Endothelial cell of umbilical vein (primary cell): ENCODE results near the gene RBM15B. TPM values are rescaled to one million over a fixed set of nuclear protein-coding genes. Genes with fewer than 3 reads are reported as not detected.

Experiments
- BruUV-seq: library from RNA; stranded (reverse); fragments of 400-500 nt; replicated peaks from 2 replicates; lab custom pipeline; 2021; lab: Mats Ljungman, UMichigan
- CTCF ChIA-PET: fragments of 300-600, 350-600 bp; sonication (Branson Sonifier 250); formaldehyde crosslinking; loops from one replicate; lab custom pipeline; 2021; ENCODE audit warnings: antibody characterized with exemption, inconsistent platforms; lab: Charles Lee
- POLR2A ChIA-PET: fragments of 300-600, 350-600 bp; sonication (Branson Sonifier 250); formaldehyde crosslinking; loops from one replicate; lab custom pipeline; 2021; ENCODE audit warnings: antibody characterized with exemption, inconsistent platforms; lab: Charles Lee
- DNase-seq: peaks from one replicate; pipeline ENCODE4 v3.0.0-alpha.2; 2011; ENCODE audit warnings: low read depth, low spot score
- FAIRE-seq: peaks from 2 replicates; lab custom pipeline; 2011; peaks lifted over from hg19 to GRCh38; lab: Jason Lieb, UNC
- H2AFZ ChIP-seq: 2 replicates; pipeline ENCODE4 v1.6.0; 2012; ENCODE audit warnings: low read depth, low read length, control low read depth, inconsistent platforms
- H3K27ac ChIP-seq: 2 replicates; pipeline ENCODE4 v1.5.1; 2011; ENCODE audit warnings: low read depth, mild to moderate bottlenecking, control low read depth, low read length, moderate library complexity; ENCODE audit not compliant: insufficient read depth
- H3K27me3 ChIP-seq, 2 experiments: 2 replicates each; pipeline versions ENCODE4 v1.6.0 to v1.6.1; 2011; ENCODE audit warnings: low read length in 2 of 2, mixed read lengths in 1 of 2; ENCODE audit not compliant: control insufficient read depth in 2 of 2, insufficient read depth in 2 of 2
- H3K36me3 ChIP-seq, 2 experiments: 2 replicates in 1 of 2; 3 replicates in 1 of 2; pipeline ENCODE4 v1.5.1; 2011; ENCODE audit warnings: low read length in 2 of 2, mild to moderate bottlenecking in 1 of 2, moderate library complexity in 1 of 2; ENCODE audit not compliant: control insufficient read depth in 2 of 2, insufficient read depth in 2 of 2; ENCODE audit errors: extremely low read depth in 1 of 2
- H3K4me1 ChIP-seq: 3 replicates; pipeline ENCODE4 v1.5.1; 2011; ENCODE audit warnings: mild to moderate bottlenecking, low read length; ENCODE audit not compliant: control insufficient read depth, insufficient read depth; ENCODE audit errors: extremely low read depth
- H3K4me2 ChIP-seq: 2 replicates; pipeline ENCODE4 v1.6.1; 2011; ENCODE audit warnings: low read length, control low read depth, mixed read lengths; ENCODE audit not compliant: insufficient read depth
- H3K4me3 ChIP-seq, 3 experiments: fragments of 200-600 bp in 1 of 3; sonication (generic), shearing (Covaris generic) in 1 of 3; replicated peaks in 1 of 3; 2 replicates each; pipeline ENCODE4 v1.5.1; 2011 to 2016; ENCODE audit warnings: control low read depth in 3 of 3, low read length in 3 of 3, mild to moderate bottlenecking in 2 of 3, inconsistent platforms in 1 of 3, low read depth in 1 of 3, moderate library complexity in 1 of 3; ENCODE audit not compliant: insufficient read depth in 1 of 3
- H3K79me2 ChIP-seq: 2 replicates; pipeline ENCODE4 v1.6.0; 2012; ENCODE audit warnings: low read length, inconsistent platforms; ENCODE audit not compliant: control insufficient read depth, insufficient read depth
- H3K9ac ChIP-seq: replicated peaks from 2 replicates; pipeline ENCODE3; 2011; ENCODE audit warnings: low read length, control low read depth; ENCODE audit not compliant: insufficient read depth; ENCODE audit errors: extremely low read depth
- H3K9me1 ChIP-seq: replicated peaks from 3 replicates; pipeline ENCODE4 v1.6.0; 2011; ENCODE audit warnings: mild to moderate bottlenecking, low read length; ENCODE audit not compliant: control insufficient read depth, insufficient read depth; ENCODE audit errors: extremely low read depth
- H3K9me3 ChIP-seq: replicated peaks from 2 replicates; pipeline ENCODE4 v1.5.1; 2012; ENCODE audit warnings: low read length, inconsistent platforms; ENCODE audit not compliant: control insufficient read depth, insufficient read depth
- H4K20me1 ChIP-seq: replicated peaks from 2 replicates; pipeline ENCODE3; 2011; ENCODE audit warnings: mild to moderate bottlenecking, low read length; ENCODE audit not compliant: control insufficient read depth, insufficient read depth; ENCODE audit errors: extremely low read depth
- EZH2 ChIP-seq: IDR thresholded peaks from 2 replicates; pipeline ENCODE4 v1.6.1; 2012; ENCODE audit warnings: borderline replicate concordance, low read depth, mild to moderate bottlenecking, moderate library complexity, low read length, inconsistent platforms; ENCODE audit not compliant: severe bottlenecking
- FOS ChIP-seq: IDR thresholded peaks from 2 replicates; pipeline ENCODE4 v1.6.1; 2011; ENCODE audit warnings: mild to moderate bottlenecking, low read length, moderate library complexity, borderline replicate concordance; ENCODE audit not compliant: insufficient read depth
- GATA2 ChIP-seq: IDR thresholded peaks from 2 replicates; pipeline ENCODE4 v1.7.0; 2011; ENCODE audit warnings: low read depth, mild to moderate bottlenecking, moderate library complexity, mixed read lengths, low read length; ENCODE audit not compliant: insufficient read length, insufficient read depth
- JUN ChIP-seq: IDR thresholded peaks from 2 replicates; pipeline ENCODE4 v1.6.1; 2011; ENCODE audit warnings: borderline replicate concordance, low read depth; ENCODE audit not compliant: insufficient read length, insufficient read depth
- MYC ChIP-seq: IDR thresholded peaks from one replicate; pipeline ENCODE4 v1.6.1; 2011; ENCODE audit warnings: mild to moderate bottlenecking, low read depth, low read length
- POLR2A ChIP-seq: IDR thresholded peaks from 2 replicates; pipeline ENCODE4 v1.6.1; 2012; ENCODE audit warnings: low read depth, mild to moderate bottlenecking, control low read depth, low read length
- POLR2AphosphoS5 ChIP-seq: IDR thresholded peaks from 2 replicates; pipeline ENCODE4 v1.6.1; 2012; ENCODE audit warnings: low read depth, mild to moderate bottlenecking, control low read depth, low read length, moderate library complexity; ENCODE audit not compliant: insufficient read depth
- dilution Hi-C: fragments of 300-500 bp; cut with MboI; formaldehyde crosslinking; loops from one replicate; pipeline ENCODE4 v1.15.0; 2019; ENCODE audit warnings: low sequenced_read_pairs; ENCODE audit not compliant: extremely low pct_ligation_motif_present
- intact Hi-C: fragments of 100-400 bp; cut with micrococcal nuclease; formaldehyde crosslinking; loops from one replicate; pipeline ENCODE4 v1.10.0; 2022
- polyA plus RNA-seq, 4 experiments: library from polyadenylated mRNA; depleted of rRNA in 3 of 4; stranded (reverse) in 3 of 4; unstranded in 1 of 4; fragments of >200 nt; gene quantifications; 2 replicates each; pipeline versions ENCODE4 v1.2.1 to v1.2.3, GENCODE V29; 2011 to 2012; ENCODE audit warnings: missing spikeins in 1 of 4
- total RNA-seq: library from RNA; stranded (reverse); gene quantifications from 2 replicates; pipeline ENCODE4 v1.2.3, GENCODE V29; 2021
- TF ChIP-seq, protein P1 (sequence below), 2 donors: IDR thresholded peaks; 1 replicate in 1 of 2; 2 replicates in 1 of 2; pipeline ENCODE4 v1.5.1; 2011; ENCODE audit warnings: low read length in 2 of 2, mild to moderate bottlenecking in 2 of 2, moderate library complexity in 2 of 2, control low read depth in 1 of 2, inconsistent platforms in 1 of 2, low read depth in 1 of 2; ENCODE audit not compliant: insufficient read depth in 1 of 2; ENCODE audit errors: extremely low read depth in 1 of 2
- TF ChIP-seq, protein P2 (sequence below): IDR thresholded peaks from 2 replicates; pipeline ENCODE4 v1.6.1; 2011; ENCODE audit not compliant: insufficient read depth, insufficient read length

Gene RBM15B
- total and polyA plus RNA-seq, 2 donors (not counting 3 experiments of a cell fraction or from before 2014, with no cell fraction given) = 19.9 to 39.1 TPM

DNA sequence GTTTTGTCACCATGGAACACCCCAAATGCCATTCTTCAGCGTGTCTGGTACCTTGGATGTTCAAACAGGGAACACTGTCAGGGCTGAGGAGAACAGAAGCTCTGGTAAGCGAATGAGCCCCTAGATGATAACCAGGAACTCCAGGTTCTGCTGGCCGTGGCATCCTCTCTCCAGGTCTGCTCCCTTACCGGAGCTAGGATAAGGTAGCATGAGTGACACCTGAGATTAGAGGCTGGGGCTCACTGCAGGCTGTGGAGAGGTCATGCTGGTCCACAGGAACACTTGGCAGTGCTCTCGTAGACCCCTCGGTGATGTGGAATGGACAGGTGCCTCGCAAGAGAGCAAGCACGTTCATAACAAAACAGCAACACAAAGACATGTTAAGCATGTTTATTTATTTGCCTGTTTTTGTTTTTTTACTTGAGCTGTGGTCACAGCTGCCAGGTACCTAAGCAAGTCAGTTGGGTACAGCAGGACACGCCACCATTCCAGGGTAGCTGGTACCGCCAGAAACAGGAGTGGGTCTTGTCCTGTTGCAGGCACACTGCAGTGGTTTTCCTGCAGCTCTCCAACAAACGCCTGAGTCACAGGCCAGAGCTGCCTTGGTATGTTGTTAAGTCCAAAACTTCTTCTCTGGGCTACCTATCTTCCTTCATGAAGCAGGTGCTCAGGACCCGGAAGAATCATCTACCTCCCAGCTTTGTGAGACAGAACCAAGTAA, 4.6 kb downstream of the RBM15B start:
- peaks cover 17 to 25% of the 10 kb centered on the region in 2 experiments for H3K36me3 ChIP-seq
- no peak overlapping the region for H3K4me3 ChIP-seq
- no peak overlapping the region for H3K27ac ChIP-seq
- peak; percentile 59 for FAIRE-seq
- no peaks in the 10 kb centered on the region for H3K27me3 ChIP-seq
- no peak overlapping the region for H3K9ac ChIP-seq
- peaks cover 28% of the 10 kb centered on the region for H3K4me1 ChIP-seq
- H3K9me3 ChIP-seq = no peaks in the 10 kb centered on the region
- intact Hi-C loops (no loop called here), dilution Hi-C loops (no loop called here)
- peaks cover 54% of the 10 kb centered on the region for H3K79me2 ChIP-seq
- no peak for DNase-seq
- ChIA-PET CTCF (interaction anchor here (0.5 to 1.0 kb wide), 3 partner anchors 14 to 311 kb away, joined by 3 read pairs; partner anchors contain the start of gene GRM2), POLR2A (no interaction called here)
- no peak overlapping the region for H3K4me2 ChIP-seq
- TF ChIP-seq, protein P1, sequence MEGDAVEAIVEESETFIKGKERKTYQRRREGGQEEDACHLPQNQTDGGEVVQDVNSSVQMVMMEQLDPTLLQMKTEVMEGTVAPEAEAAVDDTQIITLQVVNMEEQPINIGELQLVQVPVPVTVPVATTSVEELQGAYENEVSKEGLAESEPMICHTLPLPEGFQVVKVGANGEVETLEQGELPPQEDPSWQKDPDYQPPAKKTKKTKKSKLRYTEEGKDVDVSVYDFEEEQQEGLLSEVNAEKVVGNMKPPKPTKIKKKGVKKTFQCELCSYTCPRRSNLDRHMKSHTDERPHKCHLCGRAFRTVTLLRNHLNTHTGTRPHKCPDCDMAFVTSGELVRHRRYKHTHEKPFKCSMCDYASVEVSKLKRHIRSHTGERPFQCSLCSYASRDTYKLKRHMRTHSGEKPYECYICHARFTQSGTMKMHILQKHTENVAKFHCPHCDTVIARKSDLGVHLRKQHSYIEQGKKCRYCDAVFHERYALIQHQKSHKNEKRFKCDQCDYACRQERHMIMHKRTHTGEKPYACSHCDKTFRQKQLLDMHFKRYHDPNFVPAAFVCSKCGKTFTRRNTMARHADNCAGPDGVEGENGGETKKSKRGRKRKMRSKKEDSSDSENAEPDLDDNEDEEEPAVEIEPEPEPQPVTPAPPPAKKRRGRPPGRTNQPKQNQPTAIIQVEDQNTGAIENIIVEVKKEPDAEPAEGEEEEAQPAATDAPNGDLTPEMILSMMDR (IDR thresholded peaks at IDR 0.05; ENCODE audit: extremely low read depth in 1 of 2, insufficient read depth in 1 of 2, low read depth in 1 of 2, low read length in 2 of 2) = no peak
- no peak for TF ChIP-seq MYC
- TF ChIP-seq GATA2 = no peak
- TF ChIP-seq FOS = no peak
- TF ChIP-seq, protein P2, sequence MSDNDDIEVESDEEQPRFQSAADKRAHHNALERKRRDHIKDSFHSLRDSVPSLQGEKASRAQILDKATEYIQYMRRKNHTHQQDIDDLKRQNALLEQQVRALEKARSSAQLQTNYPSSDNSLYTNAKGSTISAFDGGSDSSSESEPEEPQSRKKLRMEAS = no peak
- no peak for TF ChIP-seq EZH2
- no peak for TF ChIP-seq JUN
- no peak for TF ChIP-seq POLR2A
- TF ChIP-seq POLR2AphosphoS5 = no peak
- H4K20me1 ChIP-seq = no peaks in the 10 kb centered on the region
- H2AFZ ChIP-seq = no peak overlapping the region
- no peaks in the 10 kb centered on the region for H3K9me1 ChIP-seq
- BruUV-seq = no TSS peak
